ENCODE measurements around the gene ABCE1.

- TF ChIP-seq CTCF (IDR thresholded peaks at IDR 0.05) (no peak), POLR2A (IDR thresholded peaks at IDR 0.05) (no peak)
Measured at GRCh38 chr4:145108128-145108527, 10.0 kb downstream of the ABCE1 start.
